Hepatocyte (in vitro differentiated cells): Measurements from ENCODE around the gene CD93. TPM values are rescaled to one million over a fixed set of nuclear protein-coding genes. Genes with fewer than 3 reads are reported as not detected.

Experiments used
- DNase-seq: peaks from one replicate; pipeline ENCODE4 v3.0.0-alpha.2; 2016; ENCODE audit warnings: low spot score
- H2AFZ ChIP-seq: fragments of 200-600 bp; sonication (generic); 2 replicates; pipeline ENCODE4 v1.6.0; 2016; ENCODE audit warnings: antibody characterized with exemption, mild to moderate bottlenecking
- H3K27ac ChIP-seq: fragments of 200-600 bp; sonication (generic); 2 replicates; pipeline ENCODE4 v1.5.1; 2016; ENCODE audit warnings: mild to moderate bottlenecking
- H3K27me3 ChIP-seq: fragments of 200-600 bp; sonication (generic); 2 replicates; pipeline ENCODE4 v1.6.1; 2016
- H3K36me3 ChIP-seq: fragments of 200-600 bp; sonication (generic); replicated peaks from 2 replicates; pipeline ENCODE4 v1.5.1; 2016; ENCODE audit warnings: low read depth; ENCODE audit not compliant: insufficient read depth
- H3K4me1 ChIP-seq: fragments of 200-600 bp; sonication (generic); 2 replicates; pipeline ENCODE4 v1.5.1; 2016; ENCODE audit warnings: mild to moderate bottlenecking, moderate library complexity; ENCODE audit not compliant: insufficient read depth
- H3K4me2 ChIP-seq: fragments of 200-600 bp; sonication (generic); 2 replicates; pipeline ENCODE4 v1.6.0; 2016
- H3K4me3 ChIP-seq: fragments of 200-600 bp; sonication (generic); 2 replicates; pipeline ENCODE4 v1.5.1; 2016; ENCODE audit warnings: mild to moderate bottlenecking
- H3K79me2 ChIP-seq: fragments of 200-600 bp; sonication (generic); 2 replicates; pipeline ENCODE4 v1.6.0; 2017; ENCODE audit warnings: mild to moderate bottlenecking
- H3K9me2 ChIP-seq: fragments of 200-600 bp; sonication (generic); replicated peaks from 2 replicates; pipeline ENCODE4 v1.6.0; 2017; ENCODE audit warnings: mild to moderate bottlenecking; ENCODE audit not compliant: insufficient read depth
- H3K9me3 ChIP-seq: fragments of 200-600 bp; sonication (generic); 2 replicates; pipeline ENCODE4 v1.5.1; 2016; ENCODE audit warnings: low read depth, mild to moderate bottlenecking
- H4K20me1 ChIP-seq: fragments of 200-600 bp; sonication (generic); 2 replicates; pipeline ENCODE4 v1.6.0; 2016; ENCODE audit warnings: mild to moderate bottlenecking; ENCODE audit not compliant: insufficient read depth, poor library complexity, severe bottlenecking
- EZH2 ChIP-seq: fragments of 200-600 bp; sonication (generic); IDR thresholded peaks from 2 replicates; pipeline ENCODE4 v1.6.1; 2016; ENCODE audit warnings: antibody characterized with exemption, mild to moderate bottlenecking, borderline replicate concordance
- EZH2phosphoT487 ChIP-seq: fragments of 200-600 bp; sonication (generic); IDR thresholded peaks from one replicate; pipeline ENCODE4 v1.6.1; 2018; ENCODE audit warnings: antibody characterized with exemption, mild to moderate bottlenecking, low read depth, moderate library complexity; ENCODE audit not compliant: unreplicated experiment, severe bottlenecking
- WGBS: methylation state at CpG from one replicate; pipeline ENCODE4 v1.1.6; 2016; ENCODE audit warnings: low lambda C conversion rate; ENCODE audit errors: missing lambda C conversion rate; 5-methylcytosine and 5-hydroxymethylcytosine counted together
- polyA plus RNA-seq: library from polyadenylated mRNA; unstranded; fragments of >200 nt; fragmentation: Nextera tagmentation; extraction: Ambion mirVana; gene quantifications from 2 replicates; pipeline ENCODE4 v1.2.1, GENCODE V29; 2016
- total RNA-seq: library from RNA; depleted of rRNA; stranded (reverse); fragments of >200 nt; gene quantifications from 2 replicates; pipeline ENCODE4 v1.2.3, GENCODE V29; 2014
- TF ChIP-seq, protein P1 (sequence below): fragments of 200-600 bp; sonication (generic); IDR thresholded peaks from 2 replicates; pipeline ENCODE4 v1.5.1; 2016; ENCODE audit warnings: antibody characterized with exemption, mild to moderate bottlenecking; ENCODE audit not compliant: poor library complexity

The CD93 gene
- total and polyA plus RNA-seq, 2 experiments from 2014 or later: 0.07 to 2.1 TPM

DNA sequence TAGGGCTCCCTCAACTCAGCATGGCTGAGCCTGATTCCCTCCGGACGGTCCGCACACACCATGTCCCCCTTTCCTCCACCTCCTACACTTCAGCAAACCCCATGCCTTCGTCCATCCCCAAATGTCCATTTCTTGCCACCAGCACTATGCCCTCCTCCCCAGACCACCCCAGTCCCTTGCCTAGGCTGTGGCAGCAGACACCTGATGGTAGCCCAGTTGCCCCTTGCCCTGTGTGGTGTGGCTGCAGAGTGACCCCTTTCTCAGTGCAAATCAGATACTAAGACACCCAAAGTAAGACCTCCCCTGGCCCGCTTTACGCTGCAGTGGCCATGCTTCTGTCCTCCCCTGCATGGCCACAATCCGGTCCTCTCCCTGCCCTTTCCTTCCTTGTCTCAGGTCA lies 34.1 kb upstream of the CD93 start:
- no peak overlapping the region for H3K27ac ChIP-seq
- H2AFZ ChIP-seq: no peak overlapping the region
- TF ChIP-seq, protein P1, sequence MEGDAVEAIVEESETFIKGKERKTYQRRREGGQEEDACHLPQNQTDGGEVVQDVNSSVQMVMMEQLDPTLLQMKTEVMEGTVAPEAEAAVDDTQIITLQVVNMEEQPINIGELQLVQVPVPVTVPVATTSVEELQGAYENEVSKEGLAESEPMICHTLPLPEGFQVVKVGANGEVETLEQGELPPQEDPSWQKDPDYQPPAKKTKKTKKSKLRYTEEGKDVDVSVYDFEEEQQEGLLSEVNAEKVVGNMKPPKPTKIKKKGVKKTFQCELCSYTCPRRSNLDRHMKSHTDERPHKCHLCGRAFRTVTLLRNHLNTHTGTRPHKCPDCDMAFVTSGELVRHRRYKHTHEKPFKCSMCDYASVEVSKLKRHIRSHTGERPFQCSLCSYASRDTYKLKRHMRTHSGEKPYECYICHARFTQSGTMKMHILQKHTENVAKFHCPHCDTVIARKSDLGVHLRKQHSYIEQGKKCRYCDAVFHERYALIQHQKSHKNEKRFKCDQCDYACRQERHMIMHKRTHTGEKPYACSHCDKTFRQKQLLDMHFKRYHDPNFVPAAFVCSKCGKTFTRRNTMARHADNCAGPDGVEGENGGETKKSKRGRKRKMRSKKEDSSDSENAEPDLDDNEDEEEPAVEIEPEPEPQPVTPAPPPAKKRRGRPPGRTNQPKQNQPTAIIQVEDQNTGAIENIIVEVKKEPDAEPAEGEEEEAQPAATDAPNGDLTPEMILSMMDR: no peak
- TF ChIP-seq EZH2phosphoT487 (no peak), EZH2 (no peak)
- H3K9me3 ChIP-seq: no peaks in the 10 kb centered on the region
- no peak for DNase-seq
- no peak overlapping the region for H3K4me3 ChIP-seq
- no peaks in the 10 kb centered on the region for H3K27me3 ChIP-seq
- no peaks in the 10 kb centered on the region for H4K20me1 ChIP-seq
- H3K36me3 ChIP-seq: no peaks in the 10 kb centered on the region
- 83% methylated on average over 7 of the region's 7 CpGs for WGBS
- no peak overlapping the region for H3K4me2 ChIP-seq
- H3K79me2 ChIP-seq: no peaks in the 10 kb centered on the region
- H3K4me1 ChIP-seq: peaks cover 15% of the 10 kb centered on the region
- no peaks in the 10 kb centered on the region for H3K9me2 ChIP-seq

DNA sequence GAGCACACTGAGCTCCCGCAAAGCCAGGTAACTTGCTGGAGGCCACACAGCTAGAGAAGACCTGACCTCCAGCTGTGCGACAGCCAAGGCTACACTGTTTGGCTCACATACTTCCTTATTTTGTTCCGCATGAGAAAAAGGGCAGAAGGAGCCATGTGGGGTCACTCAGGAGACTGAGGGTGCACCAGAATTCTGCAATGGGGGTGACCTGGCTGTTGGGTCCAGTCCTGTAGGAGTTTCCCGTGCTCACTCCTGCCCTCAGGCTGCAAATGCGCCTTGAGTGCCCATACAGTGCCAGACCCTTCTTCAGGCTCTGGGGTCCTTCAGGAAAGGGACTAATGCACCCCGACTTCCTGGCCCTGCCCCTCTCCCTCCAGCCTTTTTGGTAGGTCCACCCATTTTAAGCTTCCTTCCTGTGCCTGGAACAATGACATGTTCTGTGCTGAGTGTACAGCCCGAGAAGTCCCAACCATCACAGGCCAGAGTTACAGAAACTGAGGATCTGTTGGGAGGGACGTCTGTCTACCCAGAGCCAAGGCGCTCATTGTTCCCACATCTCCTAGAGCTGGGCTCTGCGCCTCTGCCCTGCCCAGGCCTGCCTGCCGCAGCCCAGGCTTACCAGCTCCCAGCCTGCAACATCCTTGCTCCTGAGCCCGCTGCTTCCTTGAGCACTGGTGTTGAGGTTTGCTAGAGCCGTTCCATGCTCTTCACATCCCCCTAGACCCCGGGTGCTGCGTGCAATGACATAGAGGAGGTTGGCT lies 33.5 kb upstream of the CD93 start:
- no peak for DNase-seq
- H3K9me2 ChIP-seq: no peaks in the 10 kb centered on the region
- no peaks in the 10 kb centered on the region for H3K27me3 ChIP-seq
- no peaks in the 10 kb centered on the region for H4K20me1 ChIP-seq
- H3K9me3 ChIP-seq: no peaks in the 10 kb centered on the region
- no peak overlapping the region for H2AFZ ChIP-seq
- no peak overlapping the region for H3K4me3 ChIP-seq
- H3K27ac ChIP-seq: no peak overlapping the region
- H3K36me3 ChIP-seq: no peaks in the 10 kb centered on the region
- peaks cover 10% of the 10 kb centered on the region for H3K4me1 ChIP-seq
- no peaks in the 10 kb centered on the region for H3K79me2 ChIP-seq
- H3K4me2 ChIP-seq: no peak overlapping the region
- TF ChIP-seq EZH2phosphoT487: no peak
- TF ChIP-seq, protein P1: no peak
- no peak for TF ChIP-seq EZH2
- 95% methylated on average over 15 of the region's 15 CpGs for WGBS

DNA sequence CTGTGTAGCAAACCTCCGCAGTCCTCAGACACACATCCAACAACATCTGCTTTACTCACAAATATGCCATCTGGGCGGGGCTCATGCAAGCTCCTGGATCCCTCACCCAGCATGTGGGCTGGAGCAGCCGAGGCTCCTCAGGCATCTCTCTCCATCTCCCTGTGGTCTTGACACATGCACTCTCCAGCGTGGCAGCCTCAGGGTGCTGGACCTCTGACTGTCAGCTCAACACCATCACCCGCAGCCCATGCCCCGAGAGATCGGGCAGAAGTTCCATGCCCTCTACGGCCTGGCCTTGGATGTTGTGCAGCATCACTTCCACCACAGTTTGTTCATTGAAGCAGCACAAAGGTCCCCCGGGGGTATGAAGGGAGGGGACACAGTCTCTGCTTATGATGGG lies 32.6 kb upstream of the CD93 start:
- Histone ChIP-seq H3K27me3 (no peaks in the 10 kb centered on the region), H3K79me2 (no peaks in the 10 kb centered on the region), H3K9me3 (no peaks in the 10 kb centered on the region), H3K9me2 (no peaks in the 10 kb centered on the region), H2AFZ (no peak overlapping the region), H4K20me1 (no peaks in the 10 kb centered on the region), H3K36me3 (no peaks in the 10 kb centered on the region), H3K27ac (no peak overlapping the region), H3K4me2 (no peak overlapping the region), H3K4me3 (no peak overlapping the region), H3K4me1 (peaks cover 9% of the 10 kb centered on the region)
- 94% methylated on average over 9 of the region's 9 CpGs for WGBS
- DNase-seq: no peak
- TF ChIP-seq, protein P1: no peak
- TF ChIP-seq EZH2phosphoT487 (no peak), EZH2 (no peak)
